Measurements from ENCODE around the gene SCFD1.
A peak's percentile ranks its signal among the peaks of the same experiment; 100 is the strongest.
"Not testable (repeated sequence)": the region's sequence is repeated elsewhere in the genome, so short reads cannot be mapped to it uniquely, and the experiment has no call there.

Gene SCFD1

DNA sequence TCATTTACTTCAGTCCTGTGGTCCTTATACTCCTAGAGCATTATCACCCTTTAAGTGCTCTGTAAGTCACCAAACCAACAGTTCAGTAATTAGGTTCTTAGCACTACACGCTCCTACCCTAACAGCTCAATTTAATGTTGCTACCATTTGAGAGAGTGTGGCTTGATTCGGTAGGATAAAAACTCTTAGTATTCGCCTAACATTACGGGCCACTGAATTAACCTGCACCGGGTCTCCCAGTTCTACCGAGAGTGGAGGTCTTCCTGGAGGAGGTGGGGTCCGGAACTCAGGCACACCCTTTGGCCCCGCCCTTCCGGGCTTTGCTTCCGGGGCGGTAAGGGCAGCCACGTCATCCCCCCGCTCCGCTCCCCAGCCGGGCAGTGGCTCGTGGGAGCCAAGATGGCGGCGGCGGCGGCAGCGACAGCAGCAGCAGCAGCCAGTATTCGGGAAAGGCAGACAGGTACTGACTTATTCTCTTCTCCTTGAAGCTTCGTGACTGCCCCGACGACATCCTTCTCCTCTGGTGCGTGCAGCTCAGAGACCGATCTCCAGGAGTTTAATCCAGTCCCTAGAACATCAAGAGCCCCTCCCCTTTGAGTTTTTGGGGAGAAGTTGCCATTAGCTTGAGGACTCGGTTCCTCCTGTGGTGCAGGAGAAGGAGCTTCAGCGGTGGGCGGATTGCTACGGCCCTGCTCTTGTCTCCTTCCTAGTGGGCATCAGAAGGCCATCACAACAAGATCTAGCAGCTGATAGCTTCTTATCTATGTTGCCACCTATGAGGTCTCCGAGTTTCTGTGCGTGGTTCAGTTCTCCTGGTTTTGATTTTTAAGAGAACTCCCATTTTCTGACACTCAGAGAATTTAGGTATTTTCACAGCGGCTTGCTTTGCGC is at the start of gene SCFD1:
Gene SCFD1 (plus strand): TSS at position 380 of the 891 bp plus-strand sequence. CDS start 20 bp downstream, at position 400.
- DNase-seq: peak; percentile 51

DNA sequence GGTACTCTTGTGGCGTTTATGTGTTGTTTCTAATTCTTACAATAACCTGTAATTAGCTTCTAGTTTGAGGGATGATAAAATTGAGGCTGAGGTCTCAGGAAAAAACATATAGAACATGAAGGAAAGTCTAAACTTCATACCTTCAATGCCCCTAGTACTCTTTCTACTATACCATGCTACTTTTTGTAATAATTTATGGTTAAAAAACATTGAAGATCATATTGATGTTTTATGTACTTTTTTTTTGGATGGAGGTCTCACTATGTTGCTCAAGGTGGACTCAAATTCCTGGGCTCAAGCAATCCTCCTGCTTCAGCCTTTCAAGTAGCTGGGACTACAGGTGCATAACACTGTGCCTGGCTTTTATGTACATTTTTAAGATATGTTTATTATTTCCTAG is 49.3 kb upstream of the SCFD1 start:
- DNase-seq: no peak

- DNase-seq: no peak
These were observed 48.8 kb upstream of the SCFD1 start for GRCh38 chr14:30573226-30573814.

DNA sequence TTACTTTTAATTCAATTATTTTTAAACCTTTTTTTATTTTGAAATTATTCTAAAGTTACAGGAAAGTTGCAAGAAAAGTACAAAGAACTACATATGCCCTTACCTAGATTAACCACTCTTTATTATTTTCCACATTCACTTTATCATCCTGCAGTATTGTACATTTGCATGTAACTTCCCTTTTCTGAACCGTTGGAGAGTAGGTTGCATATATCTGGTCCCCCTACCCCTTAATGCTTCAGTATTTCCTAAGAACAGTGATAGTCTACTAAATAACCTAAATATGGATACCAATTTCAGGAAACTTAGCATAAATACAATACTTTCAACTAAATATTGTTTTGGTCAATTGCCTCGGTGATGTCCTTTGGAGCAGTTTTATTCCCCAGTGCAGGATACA is 48.2 kb upstream of the SCFD1 start:
- DNase-seq: no peak

GRCh38 chr14:30574777-30575176 is 47.3 kb upstream of the SCFD1 start:
- not testable (repeated sequence) for DNase-seq

DNA sequence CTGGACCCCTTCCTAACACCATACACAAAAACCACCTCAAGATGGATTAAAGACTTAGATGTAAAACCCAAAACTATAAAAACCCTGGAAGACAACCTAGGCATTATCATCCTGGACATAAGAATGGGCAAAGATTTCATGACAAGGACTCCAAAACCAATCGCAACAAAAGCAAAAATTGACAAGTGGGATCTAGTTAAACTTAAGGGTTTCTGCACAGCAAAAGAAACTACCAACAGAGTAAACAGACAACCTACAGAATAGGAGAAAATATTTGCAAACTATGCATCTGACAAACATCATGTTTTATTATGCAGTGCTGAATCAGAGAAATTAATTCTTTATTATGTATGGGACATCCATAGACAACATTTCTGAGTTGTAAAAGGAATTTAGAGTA is 45.8 kb upstream of the SCFD1 start:
- DNase-seq: not testable (repeated sequence)

DNA sequence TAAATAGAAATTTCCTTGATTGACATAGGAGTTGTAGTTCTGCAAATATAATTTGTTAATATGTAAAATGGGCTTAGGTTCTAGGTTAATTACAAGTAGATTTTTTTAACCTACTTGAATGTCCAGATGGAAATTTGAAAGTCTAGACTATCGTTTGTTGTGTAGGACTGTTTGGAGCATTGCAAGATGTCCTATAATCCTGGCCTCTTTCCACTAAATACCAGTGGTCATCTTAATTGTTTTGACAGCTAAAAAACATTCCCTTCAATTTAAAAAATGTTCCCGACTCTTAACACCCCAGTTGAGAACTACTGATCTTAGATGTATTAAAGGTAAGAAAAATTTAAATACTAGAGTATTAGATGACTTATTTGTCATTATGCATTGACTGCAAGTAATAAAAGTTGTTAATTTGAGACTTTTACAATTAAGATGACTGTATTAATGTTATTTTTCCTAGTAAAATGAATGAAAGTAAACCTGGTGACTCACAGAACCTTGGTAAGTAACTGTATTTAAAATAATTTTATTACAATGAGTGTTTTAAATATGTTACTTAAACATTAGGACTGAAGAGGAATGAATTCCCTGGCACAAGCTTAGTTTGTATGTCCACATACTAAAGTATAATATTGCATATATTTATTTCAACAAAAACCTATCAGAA is 41.4 kb upstream of the SCFD1 start:
- DNase-seq: no peak

GRCh38 chr14:30581283-30581625 is 40.9 kb upstream of the SCFD1 start:
- DNase-seq: no peak

DNA sequence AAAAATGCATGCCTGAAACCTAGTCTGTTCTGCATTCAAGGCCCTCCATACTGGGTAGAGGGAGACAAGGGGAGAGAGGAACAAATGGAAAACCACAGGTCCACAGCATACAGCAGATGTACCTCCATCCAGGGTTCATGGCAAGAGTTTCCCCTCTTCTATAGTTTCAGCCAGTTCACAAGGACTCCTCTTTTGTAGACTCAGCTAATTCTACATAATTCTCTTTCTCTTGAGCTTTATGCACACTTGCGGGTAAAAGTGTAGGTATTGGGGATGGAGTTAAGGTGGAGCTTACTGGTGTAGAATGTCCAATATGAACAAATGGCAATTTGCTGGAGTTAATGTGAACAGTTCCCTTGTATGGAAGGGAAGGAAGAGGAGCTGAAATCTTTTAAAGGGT is 39.7 kb upstream of the SCFD1 start:
- no peak for DNase-seq

GRCh38 chr14:30584058-30584630 is 38.0 kb upstream of the SCFD1 start:
- DNase-seq: no peak

DNA sequence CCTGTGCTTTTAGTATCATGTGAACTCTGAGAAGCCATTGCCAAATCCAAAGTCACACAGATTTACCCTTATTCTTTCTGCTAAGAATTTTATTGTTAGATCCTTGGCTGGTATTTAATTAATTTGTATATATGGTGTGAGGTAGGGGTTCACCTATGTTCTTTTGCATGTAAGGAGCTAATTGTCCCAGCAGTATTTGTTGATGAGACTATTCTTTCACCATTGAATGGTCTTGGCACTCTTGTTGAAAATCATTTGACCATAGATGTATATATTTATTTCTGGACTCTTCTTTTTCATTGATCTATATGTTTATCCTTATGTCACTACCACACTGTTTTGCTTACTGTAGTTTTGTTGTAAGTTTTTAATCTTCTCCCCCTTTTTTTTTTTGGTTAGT is 36.9 kb upstream of the SCFD1 start:
- DNase-seq: no peak

- DNase-seq: no peak
These were observed 35.0 kb upstream of the SCFD1 start for GRCh38 chr14:30587141-30587540.

- DNase-seq: no peak
These were observed 33.2 kb upstream of the SCFD1 start for GRCh38 chr14:30588873-30589272.

- DNase-seq: no peak
These were observed 25.2 kb upstream of the SCFD1 start for GRCh38 chr14:30596935-30597334.

- no peak for DNase-seq
These were observed 24.6 kb upstream of the SCFD1 start for GRCh38 chr14:30597504-30597903.

DNA sequence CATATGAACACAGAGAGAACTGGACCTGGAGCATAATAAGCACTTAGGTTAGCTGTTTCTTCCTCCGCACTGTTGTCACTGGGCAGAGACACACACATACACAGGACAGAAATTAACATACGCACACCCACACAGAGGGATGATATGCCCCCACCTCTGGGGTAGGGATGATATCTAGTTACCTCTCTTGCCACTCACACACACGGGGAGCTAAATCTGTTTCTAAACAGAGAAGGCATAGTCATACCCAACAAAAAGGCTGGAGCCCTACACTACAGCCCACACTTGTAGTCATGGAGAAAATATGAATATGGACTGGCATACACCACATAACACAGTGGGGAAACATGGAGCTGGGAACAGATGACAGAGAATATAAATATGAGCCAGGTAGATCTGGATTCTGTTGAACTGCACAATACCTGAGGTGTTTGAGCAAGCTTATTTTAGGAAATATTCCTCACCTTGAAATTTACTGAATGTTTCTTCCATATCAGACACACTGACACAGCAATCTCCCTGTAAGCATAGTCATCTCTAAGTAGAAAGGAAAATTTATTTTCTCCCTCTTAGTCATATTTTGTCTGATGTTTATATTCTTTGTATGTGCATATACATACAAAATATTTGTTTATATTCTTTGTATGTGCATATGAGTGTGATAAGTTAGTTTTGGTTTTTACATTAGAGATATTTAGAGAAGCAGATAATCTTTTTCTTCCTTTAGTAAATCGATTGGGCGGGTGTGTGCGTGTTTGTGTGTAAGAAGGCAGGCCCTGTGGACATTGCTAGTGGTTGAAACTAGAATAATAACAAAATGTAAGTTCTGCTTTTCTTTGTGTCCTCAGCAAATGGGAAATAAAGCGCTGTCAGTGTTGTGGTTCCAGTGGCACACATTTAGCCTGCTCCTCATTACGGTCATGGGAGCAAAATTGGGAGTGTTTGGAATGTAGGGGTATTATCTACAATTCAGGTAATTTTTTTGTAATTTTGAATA is 20.9 kb upstream of the SCFD1 start:
- no peak for DNase-seq

GRCh38 chr14:30603402-30603801 is 18.7 kb upstream of the SCFD1 start:
- DNase-seq: no peak

DNA sequence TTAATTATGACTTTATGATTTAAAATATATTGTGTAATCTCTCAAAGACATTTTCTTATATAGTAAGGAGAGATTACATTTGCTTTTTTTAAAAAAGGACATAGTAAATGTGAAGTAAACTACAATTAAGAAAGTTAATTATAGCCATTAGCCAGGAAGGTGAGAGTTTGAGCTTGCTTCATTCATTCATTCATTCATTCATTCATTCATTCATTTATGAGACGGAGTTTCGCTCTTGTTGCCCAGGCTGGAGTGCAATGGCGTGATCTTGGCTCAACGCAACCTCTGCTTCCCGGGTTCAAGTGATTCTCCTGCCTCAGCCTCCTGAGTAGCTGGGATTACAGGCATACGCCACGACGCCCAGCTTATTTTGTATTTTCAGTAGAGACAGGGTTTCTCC is 17.4 kb upstream of the SCFD1 start:
- not testable (repeated sequence) for DNase-seq

DNA sequence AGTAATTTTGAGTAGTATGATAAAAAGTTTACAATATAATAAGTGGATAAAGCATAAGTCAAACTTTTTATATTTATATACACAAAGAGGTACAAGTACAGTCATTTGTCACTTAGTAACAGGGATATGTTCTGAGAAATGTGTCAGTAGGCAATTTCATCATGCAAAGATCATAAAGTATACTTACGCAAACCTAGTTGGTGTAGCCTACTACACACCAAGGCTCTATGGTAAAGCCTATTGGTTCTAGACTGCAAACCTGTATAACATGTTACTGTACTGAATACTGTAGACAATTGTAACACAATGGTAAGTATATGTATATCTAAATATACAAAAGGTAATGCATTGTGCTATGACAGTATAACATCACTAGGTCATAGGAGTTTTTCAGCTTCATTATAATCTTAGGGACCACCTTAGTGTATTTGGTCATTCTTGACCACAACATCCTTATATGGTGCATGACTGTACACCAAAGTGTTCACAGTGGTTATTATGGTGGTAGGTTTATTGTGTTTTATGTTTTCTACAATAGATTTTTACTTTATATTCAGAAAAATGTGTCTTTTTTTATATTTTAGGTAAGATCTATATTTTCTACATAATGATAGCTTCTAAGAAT is 14.9 kb upstream of the SCFD1 start:
- no peak for DNase-seq

DNA sequence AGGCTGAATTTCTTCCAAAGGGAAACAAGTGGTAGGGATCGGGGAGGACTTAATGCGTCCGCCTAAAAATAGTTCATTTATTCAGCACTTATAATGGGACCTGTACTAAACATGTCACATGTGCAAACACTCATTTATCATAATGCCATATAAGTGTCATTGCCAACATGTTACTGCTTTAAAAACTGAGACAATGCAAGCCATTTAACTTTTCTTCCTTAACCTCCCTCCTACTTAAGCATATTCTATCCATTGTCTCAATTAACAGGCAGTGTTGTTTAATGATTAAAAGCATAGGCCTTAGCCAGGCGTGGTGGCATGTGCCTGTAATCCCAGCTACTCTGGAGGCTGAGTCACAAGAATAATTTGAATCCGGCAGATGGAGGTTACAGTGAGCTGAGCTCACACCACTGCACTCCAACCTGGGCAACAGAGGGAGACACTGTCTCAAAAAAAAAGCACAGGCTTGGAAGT is 13.5 kb upstream of the SCFD1 start:
- no peak for DNase-seq

DNA sequence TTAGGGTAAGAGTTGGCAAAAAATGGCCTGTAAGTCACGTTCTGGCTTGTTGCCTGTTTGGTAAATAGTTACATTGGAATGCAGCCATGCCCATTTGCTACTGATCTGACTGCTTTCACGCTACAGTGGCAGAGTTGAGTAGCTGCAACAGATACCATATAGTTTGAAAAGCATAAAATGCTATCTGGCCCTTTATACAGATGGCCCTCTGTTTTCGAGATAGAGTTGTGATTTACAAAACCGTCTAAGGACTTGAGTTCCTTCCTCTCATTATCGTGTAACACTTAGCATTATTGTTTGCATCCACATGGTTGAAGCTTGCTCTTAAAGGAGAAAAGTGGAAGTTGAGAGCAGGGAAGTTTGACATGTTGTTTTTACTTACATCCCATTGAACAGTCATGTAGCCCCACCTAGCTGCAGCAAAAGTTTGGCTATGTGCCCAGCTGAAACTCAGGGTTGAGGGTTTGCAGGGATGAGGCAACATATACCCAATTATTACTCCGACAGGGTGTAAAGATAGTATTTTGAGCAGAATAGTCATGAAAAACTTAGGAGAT is 11.3 kb upstream of the SCFD1 start:
- DNase-seq: no peak

Measured in 8988T (cell line).